HS-5 (cell line): Measurements from ENCODE around the gene CBX2.
"Not testable (repeated sequence)": the region's sequence is repeated elsewhere in the genome, so short reads cannot be mapped to it uniquely, and the experiment has no call there.

Experiments used
- DNase-seq: peaks from one replicate; pipeline ENCODE4 v3.0.0-alpha.2; 2012; ENCODE audit warnings: low read depth

CBX2 gene

GRCh38 chr17:79742951-79743476, 34.9 kb upstream of the CBX2 start:
- DNase-seq, result no peak

DNA sequence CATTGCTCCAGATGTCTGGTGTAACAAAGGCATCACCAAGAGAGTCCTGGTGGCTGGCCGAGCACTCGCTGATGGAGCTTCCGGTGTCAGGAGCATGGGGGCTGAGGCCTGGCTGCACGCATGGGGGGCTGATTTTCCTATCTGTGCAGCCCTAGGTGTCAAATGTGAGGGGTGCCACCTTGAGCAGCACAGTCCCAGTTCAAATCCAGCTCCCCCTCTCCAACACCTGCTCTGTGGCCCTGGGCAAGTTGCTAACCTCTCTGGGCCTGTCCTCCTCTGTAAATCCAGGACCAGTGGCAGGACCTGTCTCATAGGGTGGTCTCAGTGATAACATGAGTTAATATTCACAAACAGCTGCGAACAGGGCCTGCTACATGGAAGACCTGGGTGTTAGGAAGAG, 34.3 kb upstream of the CBX2 start:
- no peak for DNase-seq

- no peak for DNase-seq
Measured at GRCh38 chr17:79745641-79746105, 32.3 kb upstream of the CBX2 start.

- DNase-seq, result no peak
Measured at GRCh38 chr17:79746889-79747507, 30.9 kb upstream of the CBX2 start.

DNA sequence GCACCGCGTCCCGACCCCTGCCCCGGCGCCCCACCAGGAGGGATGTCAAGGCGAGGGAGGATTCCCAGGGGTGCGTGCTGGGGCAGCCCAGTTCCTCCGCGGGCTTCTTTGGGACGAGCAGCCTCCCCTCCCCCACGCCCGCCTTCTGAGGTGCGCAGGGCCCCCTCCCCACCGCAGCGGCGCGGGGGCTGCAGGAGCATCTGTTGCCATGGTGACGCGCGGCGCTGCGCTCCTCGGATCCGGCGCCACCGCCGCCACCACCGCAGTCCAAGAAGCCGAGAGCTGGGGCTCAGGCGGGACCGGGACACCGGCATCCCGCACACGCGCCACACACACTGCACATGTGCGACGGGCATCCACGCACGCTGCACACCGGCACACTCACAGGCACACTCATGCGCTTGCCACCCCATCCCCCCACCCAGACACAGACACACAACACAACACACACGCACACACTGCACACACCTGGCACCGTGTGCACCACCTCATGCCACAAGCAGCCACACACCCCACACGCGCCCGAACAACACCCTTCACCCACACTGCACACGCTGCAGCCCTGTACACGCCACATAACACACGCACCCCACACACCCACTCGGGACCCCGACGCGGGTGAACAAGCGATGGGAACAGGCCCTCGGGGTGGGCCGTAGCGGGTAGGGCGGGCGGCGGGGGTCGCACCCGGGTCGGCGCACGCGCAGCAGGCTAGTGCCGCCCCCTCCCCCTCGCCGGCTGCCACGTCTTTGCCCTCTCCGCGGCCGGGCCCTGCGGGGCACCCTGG, 30.2 kb upstream of the CBX2 start:
- DNase-seq, result no peak

GRCh38 chr17:79748295-79749099, 29.5 kb upstream of the CBX2 start:
- DNase-seq, result no peak

DNA sequence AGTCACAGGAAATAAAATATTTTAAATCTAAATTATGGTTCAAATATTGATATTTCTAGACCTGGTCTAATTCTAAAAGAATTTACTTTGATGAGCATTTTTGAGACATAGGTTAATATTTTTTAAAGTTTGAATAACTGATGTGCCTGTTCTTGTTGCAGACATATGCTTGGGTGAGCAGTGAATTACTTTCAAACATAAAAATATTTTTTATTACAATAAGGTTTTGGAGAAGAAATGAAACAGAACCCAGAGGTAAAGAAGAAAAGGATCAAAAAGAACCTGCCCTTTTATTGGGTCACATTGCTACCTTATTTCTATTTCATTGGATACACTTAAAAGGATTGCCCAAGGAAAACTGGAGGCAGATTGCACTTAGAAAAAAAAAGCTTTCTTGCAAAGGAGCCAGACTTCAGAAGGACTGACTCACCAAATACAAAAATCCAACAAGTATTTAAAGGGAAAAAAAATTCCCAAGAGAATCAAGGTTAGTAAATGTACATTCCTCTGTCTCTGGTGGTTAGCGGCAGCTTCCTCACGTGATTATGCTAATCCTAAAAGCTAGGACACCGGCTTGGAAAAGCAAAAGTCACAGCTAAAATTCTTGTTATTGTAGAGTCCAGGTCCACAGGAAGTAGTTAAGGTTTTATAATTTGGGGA, 28.7 kb upstream of the CBX2 start:
- peak; percentile 18 for DNase-seq

DNA sequence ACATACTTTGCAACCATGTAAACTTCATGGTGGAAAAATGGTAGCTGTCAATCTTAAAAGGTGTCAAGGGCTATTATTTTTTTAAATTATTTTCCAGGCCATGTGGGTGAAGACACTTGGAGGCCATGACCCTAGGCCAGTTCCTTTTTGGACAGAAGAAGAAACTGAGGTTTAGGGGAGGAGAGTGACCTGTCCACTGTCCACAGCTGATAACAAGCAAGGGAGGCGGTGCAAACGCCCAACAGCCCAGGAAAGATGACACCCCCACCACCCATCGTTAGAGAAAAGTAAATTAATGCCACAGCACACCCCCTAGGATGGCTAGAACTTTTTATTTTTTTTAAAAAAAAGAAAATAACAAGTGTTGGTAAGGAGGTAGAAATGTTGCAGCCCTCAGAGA, 28.0 kb upstream of the CBX2 start:
- DNase-seq, result no peak

GRCh38 chr17:79750650-79751545, 27.1 kb upstream of the CBX2 start:
- DNase-seq, result no peak

DNA sequence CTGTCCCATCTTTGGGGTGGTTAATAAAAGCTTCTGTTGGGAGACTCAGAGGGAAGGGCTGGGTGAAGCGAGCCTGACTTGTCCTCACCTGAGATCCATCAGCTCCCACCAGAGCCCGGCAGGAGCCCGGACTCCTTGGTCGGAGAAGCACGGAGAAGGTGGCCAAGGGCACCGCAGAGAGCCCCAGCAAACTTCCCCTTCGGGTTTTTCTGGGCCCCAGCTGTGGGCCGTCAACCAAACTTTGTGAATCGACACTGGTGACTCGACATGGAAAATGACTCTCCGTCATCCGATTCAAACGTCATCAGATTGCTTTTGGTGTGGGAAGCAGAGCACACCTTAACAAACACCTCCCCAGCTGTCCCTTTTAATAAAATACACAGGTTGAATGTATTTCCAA, 25.8 kb upstream of the CBX2 start:
- DNase-seq, result no peak

DNA sequence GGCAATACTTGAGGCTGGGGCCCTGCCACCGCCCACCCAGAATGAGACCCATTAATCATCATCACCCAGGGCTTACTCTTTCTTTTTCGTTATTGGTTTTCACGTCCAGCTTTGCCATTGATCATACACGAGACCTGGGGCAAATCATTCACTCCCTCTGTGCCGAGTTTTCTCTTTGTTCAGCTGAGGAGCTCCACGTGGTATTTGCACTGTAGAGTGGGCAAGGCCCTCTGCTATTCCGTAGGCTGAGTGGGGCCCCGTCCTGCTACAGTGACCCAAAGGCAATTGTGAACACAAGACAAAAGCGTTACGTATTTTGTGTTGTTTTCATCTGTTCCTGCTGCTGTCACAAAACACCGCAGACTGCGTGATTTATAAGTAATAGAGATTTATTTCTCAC, 23.6 kb upstream of the CBX2 start:
- no peak for DNase-seq

GRCh38 chr17:79754903-79755302, 23.0 kb upstream of the CBX2 start:
- DNase-seq, result not testable (repeated sequence)

- no peak for DNase-seq
Measured at GRCh38 chr17:79755591-79755990, 22.4 kb upstream of the CBX2 start.

DNA sequence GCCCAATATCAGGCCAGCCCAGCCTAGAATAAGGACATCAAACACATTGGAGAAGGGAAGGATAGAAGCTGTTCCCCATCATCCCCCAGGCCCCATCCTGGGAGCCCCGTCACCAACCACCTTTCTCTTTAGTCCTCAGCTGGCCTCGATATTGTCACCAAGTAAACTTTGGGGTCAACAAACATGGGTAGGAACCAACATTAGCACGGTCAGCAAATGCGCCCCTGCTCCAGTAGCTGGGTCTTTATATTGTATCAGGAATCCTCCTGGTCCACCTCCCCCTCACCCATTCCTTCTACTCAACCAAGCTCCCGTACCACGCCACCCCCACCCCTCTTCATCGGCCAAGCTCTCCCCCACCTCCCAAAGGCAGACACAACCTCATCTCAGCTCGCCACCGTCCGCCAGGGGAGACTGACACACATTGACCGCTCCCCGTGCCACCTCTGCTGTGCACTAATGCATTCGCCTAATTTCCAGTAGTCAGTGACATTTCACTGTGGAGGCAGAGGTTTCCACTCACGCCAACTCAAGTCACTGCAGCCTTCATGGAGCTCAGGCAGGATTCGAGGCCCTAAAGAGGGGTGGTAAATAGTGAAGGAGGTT, 20.7 kb upstream of the CBX2 start:
- DNase-seq, result no peak

GRCh38 chr17:79758271-79758670, 19.7 kb upstream of the CBX2 start:
- DNase-seq, result no peak

DNA sequence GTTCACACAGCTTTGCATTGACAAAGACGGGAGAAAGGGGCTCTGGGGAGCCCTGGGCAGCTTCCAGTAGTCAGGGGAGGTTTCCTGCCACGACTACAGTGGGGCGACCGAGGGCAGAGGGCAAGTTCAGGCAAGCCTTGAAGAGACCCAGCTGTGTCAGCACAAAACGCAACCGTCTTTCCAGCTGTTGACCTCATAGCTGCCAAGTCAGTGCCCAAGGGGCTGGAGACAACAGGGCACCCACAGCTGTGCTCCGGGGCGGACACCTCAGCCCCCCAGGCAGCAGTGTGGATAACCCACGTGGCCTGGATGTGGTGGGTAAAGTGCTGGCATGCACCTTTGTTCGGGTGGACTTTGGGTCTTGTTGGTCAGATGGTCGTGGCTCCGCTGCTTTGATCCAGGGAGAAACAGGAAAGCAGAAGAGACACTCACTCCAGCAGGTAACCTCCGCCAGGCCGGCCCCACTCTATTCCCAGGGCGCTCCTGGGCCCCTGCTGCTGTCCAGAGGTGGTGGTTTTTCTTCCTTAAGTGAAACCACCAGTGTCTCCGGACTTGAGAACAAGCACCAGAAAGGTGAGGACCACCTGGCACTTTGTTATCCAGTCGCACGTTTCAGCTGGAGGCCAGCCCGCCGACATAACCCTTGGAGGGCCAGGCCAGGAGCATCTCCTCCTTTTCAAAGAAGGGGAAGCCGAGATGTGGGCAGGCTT, 17.6 kb upstream of the CBX2 start:
- no peak for DNase-seq

DNA sequence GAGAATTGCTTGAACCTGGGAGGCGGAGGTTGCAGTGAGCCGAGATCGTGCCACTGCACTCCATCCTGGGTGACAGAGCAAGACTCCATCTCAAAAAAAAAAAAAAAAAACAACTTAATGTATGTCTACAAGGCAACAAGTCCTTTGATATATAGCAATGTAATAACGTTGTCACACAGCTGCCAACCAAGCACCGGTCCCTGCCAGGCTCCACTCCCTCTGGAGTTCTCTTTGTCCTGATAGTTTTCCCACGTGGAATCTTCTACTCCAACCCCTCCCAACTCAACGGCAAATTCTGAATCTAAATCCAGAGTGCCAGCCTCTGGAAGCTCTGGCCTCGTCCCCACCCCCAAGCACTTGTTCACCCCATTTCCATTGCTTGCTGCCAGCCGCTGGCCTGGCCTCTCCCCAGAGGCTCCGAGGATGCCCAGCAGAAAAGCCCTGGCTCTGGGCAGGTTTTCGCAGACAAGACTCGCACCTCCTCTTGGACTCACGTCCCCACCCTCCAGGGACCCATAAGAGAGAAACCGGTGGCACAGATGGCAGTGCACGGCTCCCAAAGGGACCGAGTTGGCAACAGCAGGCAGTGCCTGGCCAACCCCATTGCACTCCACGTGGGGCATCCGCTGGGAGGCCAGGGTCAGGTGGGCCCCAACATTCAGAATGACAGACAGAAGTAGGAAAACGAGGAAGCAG, 15.9 kb upstream of the CBX2 start:
- DNase-seq, result no peak

DNA sequence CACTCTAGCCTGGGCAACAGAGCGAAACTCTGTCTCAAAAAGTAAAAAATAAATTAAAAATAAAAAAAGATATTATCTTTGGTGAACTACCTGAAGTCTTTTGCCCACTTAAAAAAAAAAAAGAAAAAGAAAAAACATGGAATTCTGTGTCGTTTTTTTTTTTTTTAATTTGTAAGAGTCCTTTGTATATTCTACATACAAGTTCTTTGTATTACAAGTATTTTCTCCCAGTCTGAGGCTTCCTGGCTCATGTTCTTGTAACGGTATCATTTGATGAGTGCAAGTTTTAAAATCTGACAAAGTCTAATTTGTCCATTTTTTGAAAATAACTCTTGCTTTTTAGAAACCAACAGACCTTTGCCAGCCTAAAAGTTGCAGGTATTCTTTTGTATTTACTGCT, 12.2 kb upstream of the CBX2 start:
- DNase-seq, result no peak
